GOT3 (cell line): ENCODE results near the gene PLAAT4.
"Not testable (repeated sequence)": the region's sequence is repeated elsewhere in the genome, so short reads cannot be mapped to it uniquely, and the experiment has no call there.

ENCODE experiments used
- DNase-seq: peaks from one replicate; lab custom pipeline; 2025; ENCODE audit warnings: mixed read lengths; lab: John Stamatoyannopoulos, UW

The PLAAT4 gene

DNA sequence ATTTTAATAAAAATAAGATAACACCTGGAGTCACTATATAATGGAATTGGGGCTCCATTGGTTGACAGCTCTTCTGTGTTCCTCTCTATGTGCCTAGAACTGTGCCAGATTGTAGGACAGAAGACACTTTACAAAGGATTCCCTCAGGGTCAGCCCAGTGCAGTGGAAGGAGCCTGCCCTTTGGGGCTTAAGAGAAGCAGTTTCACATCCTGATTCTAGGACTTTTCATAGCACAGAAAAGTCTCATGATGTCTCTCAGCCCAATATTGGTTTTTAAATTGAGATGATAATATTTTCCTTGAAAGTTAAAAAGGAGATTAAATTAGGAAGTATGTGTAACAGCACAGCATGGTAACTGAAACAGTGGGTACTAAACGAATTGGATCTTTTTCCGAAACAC, 7.1 kb downstream of the PLAAT4 start:
- no peak for DNase-seq

GRCh38 chr11:63547061-63547460, 10.5 kb downstream of the PLAAT4 start:
- no peak for DNase-seq

- DNase-seq: no peak
Measured at GRCh38 chr11:63548178-63548577, 11.6 kb downstream of the PLAAT4 start.

DNA sequence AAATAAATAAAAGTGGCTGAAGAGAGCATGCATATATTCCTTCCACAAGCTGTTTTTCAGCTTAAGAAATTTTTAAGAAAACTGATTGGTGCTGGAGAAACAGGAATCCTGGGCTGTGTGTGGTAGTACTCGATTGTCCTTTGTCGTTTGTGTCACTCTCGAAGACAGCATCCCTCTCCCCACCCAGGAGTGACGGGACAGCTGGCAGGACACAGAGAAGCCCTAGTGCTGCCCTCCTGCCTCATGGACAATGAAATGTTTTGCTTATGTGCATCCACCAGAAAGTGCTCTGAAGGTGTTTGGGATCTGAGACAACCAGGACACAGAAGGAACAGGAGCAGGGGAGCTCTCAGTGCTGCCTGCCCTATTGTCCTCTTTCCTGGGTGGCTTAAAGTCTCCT, 12.8 kb downstream of the PLAAT4 start:
- DNase-seq: no peak

- not testable (repeated sequence) for DNase-seq
Measured at GRCh38 chr11:63550156-63550700, 13.6 kb downstream of the PLAAT4 start.

- DNase-seq: no peak
Measured at GRCh38 chr11:63551091-63551888, 14.7 kb downstream of the PLAAT4 start.

DNA sequence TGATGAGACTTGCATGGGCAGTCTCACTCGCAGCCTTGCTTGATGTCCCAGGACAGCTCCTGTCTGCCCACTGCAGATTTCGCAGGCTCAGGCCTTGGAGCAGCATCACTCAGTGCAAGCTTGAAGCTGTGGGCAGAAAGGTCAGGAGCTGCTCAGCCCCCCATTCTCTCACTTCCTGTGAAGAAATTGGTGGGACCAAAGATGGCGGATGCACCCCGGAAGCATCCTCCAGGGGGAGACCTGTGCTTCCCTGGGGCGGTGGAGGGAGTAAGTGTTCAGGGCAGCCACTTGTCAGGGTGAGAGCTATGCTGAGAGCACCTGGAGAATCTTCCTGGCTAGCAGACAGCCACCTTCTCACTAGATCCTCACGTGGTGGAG, 15.3 kb downstream of the PLAAT4 start:
- DNase-seq: no peak

DNA sequence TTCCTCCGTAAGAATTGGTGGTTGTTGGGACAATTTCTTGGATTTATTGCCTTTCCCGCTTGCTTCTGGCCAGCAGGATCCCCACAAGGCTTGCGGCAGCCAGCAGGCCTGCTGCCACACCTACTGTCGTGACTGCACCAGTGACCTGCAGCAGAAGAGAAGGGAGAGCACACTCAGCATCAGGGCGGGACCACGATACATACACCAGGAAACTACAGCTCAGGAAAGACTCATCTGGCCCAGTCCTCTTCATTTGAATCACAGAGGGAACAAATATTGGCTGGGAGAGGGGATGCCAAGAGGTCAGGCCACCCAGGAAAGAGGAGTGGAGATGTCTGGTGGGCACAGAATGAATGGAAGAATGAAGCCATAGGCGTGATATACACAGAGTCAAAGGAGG, 16.3 kb downstream of the PLAAT4 start:
- no peak for DNase-seq

- DNase-seq: no peak
Measured at GRCh38 chr11:63553759-63554158, 17.2 kb downstream of the PLAAT4 start.

- DNase-seq: no peak
Measured at GRCh38 chr11:63554877-63555223, 18.2 kb downstream of the PLAAT4 start.

GRCh38 chr11:63556404-63557013, 19.9 kb downstream of the PLAAT4 start:
- DNase-seq: no peak

DNA sequence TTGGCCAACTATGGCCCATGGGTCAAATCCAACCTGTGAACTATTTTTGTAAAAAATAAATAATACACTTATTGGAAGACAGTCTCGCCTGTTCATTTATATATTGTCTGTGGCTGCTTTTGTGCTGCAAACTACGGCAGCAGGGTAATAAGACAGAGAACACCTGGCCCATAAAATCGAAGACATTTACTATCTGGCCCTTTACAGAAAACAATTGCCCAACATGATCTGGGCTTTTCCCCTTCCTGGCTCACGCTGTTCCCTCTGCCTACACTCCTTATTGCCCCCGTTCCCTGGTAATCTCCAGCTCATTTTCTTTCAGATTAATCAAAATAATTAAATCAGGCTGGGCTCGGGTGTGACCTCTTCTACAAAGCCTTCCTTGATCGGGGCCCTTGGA, 21.0 kb downstream of the PLAAT4 start:
- no peak for DNase-seq

DNA sequence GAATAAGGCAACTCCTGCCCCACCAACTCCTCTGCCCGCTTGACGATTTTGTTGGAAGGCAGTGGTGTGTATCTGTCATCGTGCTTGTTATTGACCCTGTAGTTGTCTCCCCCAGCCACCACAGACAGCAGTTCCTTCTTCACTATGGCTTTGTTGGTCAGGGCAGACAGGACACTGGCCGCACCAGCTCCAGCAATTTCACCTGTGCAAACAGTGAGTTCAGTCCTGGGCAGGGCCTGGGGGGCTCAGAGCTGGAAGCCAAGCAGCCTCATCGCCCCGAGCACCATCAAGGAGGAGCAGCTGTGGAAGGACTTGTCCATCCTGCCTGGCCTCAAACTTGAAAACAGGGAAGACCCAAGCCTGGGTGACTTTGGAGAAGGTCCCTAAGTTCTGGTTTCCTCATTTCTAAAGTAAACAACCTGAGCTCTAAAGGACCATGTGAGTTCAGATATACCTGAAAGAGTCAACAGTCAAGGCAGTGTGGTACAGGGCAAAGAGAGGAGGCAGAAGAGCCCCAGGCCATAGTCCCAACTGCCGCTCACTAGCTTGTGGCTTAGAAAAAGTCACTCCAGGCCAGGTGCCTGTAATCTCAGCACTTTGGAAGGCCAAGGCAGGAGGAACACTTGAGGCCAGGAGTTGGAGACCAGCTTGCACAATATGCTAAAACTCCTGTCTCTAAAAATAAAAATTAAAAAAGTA, 22.0 kb downstream of the PLAAT4 start:
- DNase-seq: no peak

DNA sequence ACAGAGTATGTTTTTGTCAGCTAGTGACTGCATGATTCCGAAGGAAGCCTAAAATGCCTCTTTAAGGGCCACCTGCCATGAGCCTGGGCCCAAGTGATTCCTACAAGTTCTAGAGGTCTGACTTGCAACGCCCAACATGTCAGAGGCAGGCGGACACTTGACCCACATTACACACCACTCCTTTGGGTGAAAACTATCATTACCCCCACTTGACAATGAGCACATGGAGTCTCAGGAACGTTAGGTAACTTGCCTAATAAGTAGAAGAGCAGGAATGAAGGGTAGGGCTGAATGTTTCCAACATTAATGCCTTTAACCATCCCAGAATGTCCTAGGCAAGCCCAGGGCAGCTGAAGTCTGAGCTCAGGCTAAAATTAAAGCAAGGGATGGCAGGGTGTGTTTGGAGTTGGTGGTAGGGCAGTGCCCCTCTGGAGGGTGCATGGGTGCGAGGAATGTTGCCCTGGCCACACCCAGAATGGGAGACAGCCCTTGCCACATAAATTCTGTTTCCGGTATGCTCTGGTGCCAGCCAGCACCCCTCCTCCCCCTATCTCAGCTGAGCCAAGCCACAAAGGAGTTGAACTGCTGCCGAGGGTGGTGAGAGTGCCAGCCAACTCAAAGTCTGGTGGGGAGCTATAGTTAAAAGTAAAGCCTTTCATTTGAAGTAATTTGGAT, 24.0 kb downstream of the PLAAT4 start:
- no peak for DNase-seq

DNA sequence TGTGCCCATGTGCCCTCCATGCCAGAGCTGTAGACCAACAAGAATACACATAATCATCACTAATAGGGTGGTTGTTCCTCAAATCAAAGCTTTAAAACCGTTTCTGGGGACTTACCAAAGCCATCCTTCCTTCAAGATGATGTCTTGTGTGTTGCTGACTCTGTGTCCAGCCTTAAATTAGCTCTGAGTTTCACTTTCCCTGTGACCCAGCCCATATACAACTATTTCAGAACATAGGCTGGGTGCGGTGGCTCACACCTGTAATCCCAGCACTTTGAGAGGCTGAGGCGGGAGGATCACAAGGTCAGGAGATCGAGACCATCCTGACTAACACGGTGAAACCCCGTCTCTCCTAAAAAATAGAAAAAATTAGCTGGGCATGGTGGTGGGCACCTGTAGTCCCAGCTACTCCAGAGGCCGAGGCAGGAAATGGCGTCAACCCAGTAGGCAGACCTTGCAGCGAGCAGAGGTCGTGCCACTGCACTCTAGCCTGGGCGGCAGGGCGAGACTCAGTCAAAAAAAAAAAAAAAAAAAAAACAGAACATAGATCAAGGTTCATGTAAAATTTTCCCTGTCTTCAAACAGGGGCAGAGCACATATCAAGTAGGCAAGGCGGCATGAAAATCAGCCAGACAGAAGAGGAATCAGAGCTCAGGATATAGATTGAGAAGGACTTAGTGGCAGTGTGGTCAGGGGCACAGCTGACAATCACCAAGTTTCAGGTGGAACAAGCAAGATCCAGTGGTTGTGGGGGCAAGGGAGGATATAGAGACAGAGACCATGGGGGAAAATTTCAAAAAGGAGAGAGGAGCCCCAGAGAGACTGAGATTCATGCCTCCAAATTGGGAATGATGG, 26.8 kb downstream of the PLAAT4 start, which contains the start of gene PLAAT2:
Gene PLAAT2 (minus strand): TSS at position 179 of the 855 bp plus-strand sequence. CDS start 55 bp downstream, at position 124.
- DNase-seq: no peak

DNA sequence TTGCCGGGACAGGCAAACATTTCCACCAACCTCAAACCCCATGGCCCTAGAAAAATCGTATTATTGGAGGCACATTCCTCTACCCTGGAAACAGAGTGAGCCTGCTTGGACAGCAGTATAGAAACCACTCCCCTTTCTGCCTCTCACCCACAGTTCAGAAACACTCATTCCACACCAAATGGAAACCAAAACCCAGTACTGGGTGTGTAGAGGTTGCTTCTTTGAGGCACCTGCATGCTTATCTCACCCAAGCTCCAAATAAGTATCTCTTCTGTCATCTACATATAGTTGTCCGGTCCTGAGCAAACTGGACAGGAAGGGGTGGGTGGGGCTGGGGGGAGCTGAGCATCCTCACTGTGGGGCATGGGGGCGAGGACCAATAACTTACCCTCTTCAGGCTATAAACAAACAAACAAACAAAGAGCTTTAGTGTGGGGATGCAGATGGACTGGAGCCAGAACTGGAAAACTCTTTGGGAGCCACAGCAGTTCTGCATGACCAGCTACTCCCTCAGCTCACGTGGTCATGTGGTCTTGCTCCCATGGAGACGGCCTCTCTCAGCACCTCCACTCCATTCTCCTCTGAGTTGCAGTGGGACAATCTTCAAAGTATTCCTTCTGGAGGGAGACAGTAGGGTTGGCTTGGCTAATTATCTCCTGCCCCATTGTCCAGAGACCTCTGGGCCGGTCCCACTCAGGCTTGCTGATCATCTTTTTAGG, 27.6 kb downstream of the PLAAT4 start:
- no peak for DNase-seq

DNA sequence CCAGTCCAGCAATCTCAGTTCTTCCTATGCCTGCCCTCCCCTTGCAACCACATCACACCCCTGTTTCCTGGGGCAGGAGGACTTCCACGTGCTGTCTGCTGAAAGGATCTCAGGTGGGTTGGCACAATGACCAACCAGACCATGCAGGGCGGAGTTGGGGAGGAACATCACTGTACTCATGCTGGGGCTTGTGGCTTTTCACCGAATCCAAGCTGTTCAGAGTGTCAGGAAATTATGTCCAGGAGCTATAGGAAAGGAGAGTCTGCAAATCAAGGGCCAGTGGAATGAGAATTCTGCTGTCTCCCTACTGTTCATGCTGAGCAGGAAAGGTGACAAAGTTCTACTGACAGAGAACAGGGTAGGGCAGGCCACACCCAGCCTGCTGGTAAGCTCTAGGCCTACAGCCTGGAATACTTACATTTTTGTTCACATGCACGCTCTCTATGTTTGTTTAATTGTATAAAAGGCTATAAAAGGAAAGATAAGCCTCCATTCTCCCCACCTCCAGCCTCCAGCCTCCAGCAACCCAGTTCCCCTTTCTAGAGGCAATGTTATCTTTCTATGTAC, 28.3 kb downstream of the PLAAT4 start:
- no peak for DNase-seq

DNA sequence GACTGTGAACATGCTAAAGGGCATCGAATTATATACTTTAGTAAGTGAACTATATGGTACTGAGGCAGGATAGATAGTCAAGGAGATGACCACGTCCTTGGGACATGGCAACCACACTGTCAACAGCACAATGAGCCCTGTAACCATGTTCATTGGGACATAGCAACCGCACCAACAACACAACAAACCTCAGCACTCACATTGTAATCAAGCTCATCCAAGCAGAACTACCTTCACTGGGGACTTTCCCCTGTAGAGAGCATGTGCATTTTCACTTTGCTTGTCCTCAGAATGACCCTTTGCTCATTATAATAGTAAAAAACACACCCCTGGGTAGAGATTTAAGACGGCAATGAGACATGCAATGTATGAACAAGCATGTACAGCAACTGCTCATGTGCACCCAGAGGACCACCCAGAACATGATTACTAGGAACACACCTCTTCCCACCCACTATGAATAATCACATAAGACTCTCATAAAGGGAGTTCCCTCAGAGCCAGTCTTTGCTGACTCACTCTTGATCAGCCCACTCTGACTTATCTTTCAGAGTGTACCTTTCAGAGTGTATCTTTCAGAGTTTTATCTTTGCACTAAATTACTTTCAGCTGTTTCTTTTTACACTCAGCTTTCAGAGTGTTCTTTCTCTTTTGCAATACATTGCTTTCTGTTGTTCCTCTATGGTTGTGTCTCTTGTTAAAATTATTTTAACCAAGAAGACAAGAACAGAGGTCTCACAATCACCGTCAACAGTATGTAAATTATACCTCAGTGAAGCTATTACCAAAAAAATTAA, 30.6 kb downstream of the PLAAT4 start:
- DNase-seq: no peak

GRCh38 chr11:63569570-63569969, 33.0 kb downstream of the PLAAT4 start:
- DNase-seq: no peak
